CD4-positive, alpha-beta T cell treated with Interleukin-6 at 100 ng/mL for 8 hours (primary cell): ENCODE measurements around the gene MYO5B.
"Not testable (repeated sequence)": the region's sequence is repeated elsewhere in the genome, so short reads cannot be mapped to it uniquely, and the experiment has no call there.

Experiments
- DNase-seq: peaks from one replicate; pipeline ENCODE4 v3.0.0-alpha.2; 2020; ENCODE audit warnings: mixed read lengths, low spot score

Gene MYO5B

GRCh38 chr18:50194631-50195532 is at the start of gene MYO5B:
TSS of gene MYO5B (minus strand) at chr18:50195147. CDS start at chr18:50194793, 354 bp downstream.
- DNase-seq: peak; percentile 10

- not testable (repeated sequence) for DNase-seq
Measured at GRCh38 chr18:50241768-50242167, 46.8 kb upstream of the MYO5B start.

- no peak for DNase-seq
Measured at GRCh38 chr18:50240080-50240563, 45.2 kb upstream of the MYO5B start.

GRCh38 chr18:50232419-50232818 is 37.5 kb upstream of the MYO5B start:
- DNase-seq: no peak

GRCh38 chr18:50231621-50232020 is 36.7 kb upstream of the MYO5B start:
- no peak for DNase-seq

GRCh38 chr18:50220249-50220648 is 25.3 kb upstream of the MYO5B start:
- DNase-seq: not testable (repeated sequence)

- DNase-seq: peak; percentile 9
Measured at GRCh38 chr18:50218432-50219197, 23.7 kb upstream of the MYO5B start.

- no peak for DNase-seq
Measured at GRCh38 chr18:50209311-50209710, 14.4 kb upstream of the MYO5B start.

- no peak for DNase-seq
Measured at GRCh38 chr18:50207722-50208121, 12.8 kb upstream of the MYO5B start.

- no peak for DNase-seq
Measured at GRCh38 chr18:50203801-50204604, 9.1 kb upstream of the MYO5B start.

GRCh38 chr18:50201476-50202018 is 6.6 kb upstream of the MYO5B start:
- DNase-seq: no peak

GRCh38 chr18:50199921-50200320 is 5.0 kb upstream of the MYO5B start:
- DNase-seq: no peak

- no peak for DNase-seq
Measured at GRCh38 chr18:50199346-50199855, 4.5 kb upstream of the MYO5B start.

GRCh38 chr18:50196261-50196660 is 1.3 kb upstream of the MYO5B start:
- DNase-seq: no peak

GRCh38 chr18:50195689-50196088 is 742 bp upstream of the MYO5B start:
- no peak for DNase-seq

GRCh38 chr18:50193796-50194630 is 934 bp downstream of the MYO5B start:
- DNase-seq: no peak

GRCh38 chr18:50192995-50193795 is 1.8 kb downstream of the MYO5B start:
- no peak for DNase-seq

- no peak for DNase-seq
Measured at GRCh38 chr18:50190926-50191325, 4.0 kb downstream of the MYO5B start.

- no peak for DNase-seq
Measured at GRCh38 chr18:50190236-50190635, 4.7 kb downstream of the MYO5B start.

GRCh38 chr18:50189160-50189559 is 5.8 kb downstream of the MYO5B start:
- no peak for DNase-seq
